Measurements from ENCODE around the gene MEF2D.

The MEF2D gene

GRCh38 chr1:156480411-156481192 is 20.0 kb downstream of the MEF2D start:
- ATAC-seq: peak; percentile 72

GRCh38 chr1:156480016-156480370 is 20.6 kb downstream of the MEF2D start:
- TF ChIP-seq ARNTL (CRISPR knock-in tag; IDR thresholded peaks at IDR 0.05; ENCODE audit: borderline replicate concordance, low read depth): no peak
- TF ChIP-seq CREB5 (CRISPR knock-in tag; IDR thresholded peaks at IDR 0.05; ENCODE audit: low read depth): no peak
- no peak for TF ChIP-seq TCF4 (CRISPR knock-in tag; IDR thresholded peaks at IDR 0.05; ENCODE audit: borderline replicate concordance)
- TF ChIP-seq POU6F1 (CRISPR knock-in tag; IDR thresholded peaks at IDR 0.05; ENCODE audit: borderline replicate concordance, low read depth): no peak
- TF ChIP-seq CSRNP3 (CRISPR knock-in tag; IDR thresholded peaks at IDR 0.05): no peak
- TF ChIP-seq TOX (CRISPR knock-in tag; IDR thresholded peaks at IDR 0.05; ENCODE audit: borderline replicate concordance): no peak
- no peak for TF ChIP-seq ZNF70 (CRISPR knock-in tag; IDR thresholded peaks at IDR 0.05)
- TF ChIP-seq GLIS3 (CRISPR knock-in tag; IDR thresholded peaks at IDR 0.05): no peak
- no peak for TF ChIP-seq ZFP3 (CRISPR knock-in tag; IDR thresholded peaks at IDR 0.05)
- no peak for ATAC-seq

More at GRCh38 chr1:156480411-156481192, 20.0 kb downstream of the MEF2D start:
- TF ChIP-seq POU6F1 (CRISPR knock-in tag; IDR thresholded peaks at IDR 0.05; ENCODE audit: borderline replicate concordance, low read depth) (no peak), ZNF8 (CRISPR knock-in tag; IDR thresholded peaks at IDR 0.05) (no peak), SNAI2 (CRISPR knock-in tag; IDR thresholded peaks at IDR 0.05) (no peak), ZNF565 (CRISPR knock-in tag; conservative IDR thresholded peaks at IDR 0.05; ENCODE audit: low read depth) (no peak), ESRRG (CRISPR knock-in tag; IDR thresholded peaks at IDR 0.05) (no peak), ZFP30 (CRISPR knock-in tag; IDR thresholded peaks at IDR 0.05) (no peak), CSDC2 (CRISPR knock-in tag; IDR thresholded peaks at IDR 0.05) (no peak), BACH2 (CRISPR knock-in tag; IDR thresholded peaks at IDR 0.05; ENCODE audit: borderline replicate concordance) (no peak), TCF4 (CRISPR knock-in tag; IDR thresholded peaks at IDR 0.05; ENCODE audit: borderline replicate concordance) (no peak), ZFP3 (CRISPR knock-in tag; IDR thresholded peaks at IDR 0.05) (no peak), ZC3H10 (CRISPR knock-in tag; IDR thresholded peaks at IDR 0.05) (no peak), OSR1 (CRISPR knock-in tag; IDR thresholded peaks at IDR 0.05) (no peak), GLIS3 (CRISPR knock-in tag; IDR thresholded peaks at IDR 0.05) (no peak), RARB (CRISPR knock-in tag; IDR thresholded peaks at IDR 0.05) (no peak), TSHZ2 (CRISPR knock-in tag; IDR thresholded peaks at IDR 0.05) (no peak)
